ENCODE measurements around the gene NOTCH4.

DNA sequence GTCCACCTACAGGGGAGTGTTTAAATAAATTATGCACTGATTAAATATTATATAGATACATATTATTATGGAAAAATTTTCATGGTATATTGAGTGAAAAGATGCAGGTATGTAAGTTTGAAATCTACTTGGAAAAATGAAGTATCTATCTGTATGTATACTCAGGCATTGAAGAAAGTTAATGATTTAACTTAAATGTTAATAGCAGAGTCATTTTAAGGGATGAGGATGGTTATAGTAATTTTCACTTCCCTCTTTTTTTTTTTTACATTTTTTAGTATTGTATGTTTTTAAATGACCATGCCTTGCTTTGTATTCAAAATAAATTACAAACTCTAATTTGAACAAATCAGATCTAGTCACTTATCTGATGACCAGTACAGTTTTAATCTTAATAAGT, 43.2 kb upstream of the NOTCH4 start:
- TF ChIP-seq POLR2A (IDR thresholded peaks at IDR 0.05), result no peak
- TF ChIP-seq, protein P1, sequence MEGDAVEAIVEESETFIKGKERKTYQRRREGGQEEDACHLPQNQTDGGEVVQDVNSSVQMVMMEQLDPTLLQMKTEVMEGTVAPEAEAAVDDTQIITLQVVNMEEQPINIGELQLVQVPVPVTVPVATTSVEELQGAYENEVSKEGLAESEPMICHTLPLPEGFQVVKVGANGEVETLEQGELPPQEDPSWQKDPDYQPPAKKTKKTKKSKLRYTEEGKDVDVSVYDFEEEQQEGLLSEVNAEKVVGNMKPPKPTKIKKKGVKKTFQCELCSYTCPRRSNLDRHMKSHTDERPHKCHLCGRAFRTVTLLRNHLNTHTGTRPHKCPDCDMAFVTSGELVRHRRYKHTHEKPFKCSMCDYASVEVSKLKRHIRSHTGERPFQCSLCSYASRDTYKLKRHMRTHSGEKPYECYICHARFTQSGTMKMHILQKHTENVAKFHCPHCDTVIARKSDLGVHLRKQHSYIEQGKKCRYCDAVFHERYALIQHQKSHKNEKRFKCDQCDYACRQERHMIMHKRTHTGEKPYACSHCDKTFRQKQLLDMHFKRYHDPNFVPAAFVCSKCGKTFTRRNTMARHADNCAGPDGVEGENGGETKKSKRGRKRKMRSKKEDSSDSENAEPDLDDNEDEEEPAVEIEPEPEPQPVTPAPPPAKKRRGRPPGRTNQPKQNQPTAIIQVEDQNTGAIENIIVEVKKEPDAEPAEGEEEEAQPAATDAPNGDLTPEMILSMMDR (IDR thresholded peaks at IDR 0.05), result no peak

Measured in testis (tissue), 2 donors.